ENCODE data around the gene PHACTR3.

Gene PHACTR3

GRCh38 chr20:59778615-59779200 is 174.4 kb downstream of the PHACTR3 start:
- DNase-seq (ENCODE audit: low spot score), result no peak

DNA sequence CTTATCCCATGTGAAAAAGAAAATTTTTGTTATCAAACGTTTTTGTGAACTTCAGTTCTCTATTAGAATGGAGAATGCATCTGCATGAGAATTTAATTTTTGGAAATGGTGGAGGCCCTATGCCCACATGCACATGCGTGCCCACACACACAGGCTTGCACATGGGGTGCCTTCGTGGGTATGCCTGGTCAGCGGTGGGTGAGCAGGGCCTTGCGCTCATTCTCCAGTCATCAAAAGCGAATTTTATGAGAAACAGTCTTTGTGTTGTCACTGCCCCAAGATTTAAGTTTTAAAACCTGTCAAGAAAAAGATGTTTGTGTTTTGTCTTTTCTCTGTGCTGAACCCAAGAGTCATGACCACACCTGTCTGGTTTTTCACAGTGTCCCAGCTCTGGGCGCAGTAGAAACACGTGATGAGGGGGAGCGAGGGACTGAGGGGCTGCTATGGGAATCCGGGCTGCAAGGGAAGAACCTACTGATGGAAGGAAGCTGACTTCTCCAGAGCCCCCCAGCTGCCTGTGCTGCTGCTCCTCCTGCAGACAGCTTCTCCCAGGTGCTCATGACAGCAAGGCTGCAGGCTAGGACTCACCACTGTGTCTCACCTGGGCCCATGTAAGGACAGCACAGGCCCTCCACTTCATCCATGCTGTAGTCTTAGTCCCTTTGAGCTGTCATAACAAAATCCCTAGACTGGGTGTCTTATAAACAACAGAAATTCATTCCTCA is 175.5 kb downstream of the PHACTR3 start:
- DNase-seq (ENCODE audit: low spot score), result no peak

- DNase-seq (ENCODE audit: low spot score), result no peak
These were observed 176.3 kb downstream of the PHACTR3 start for GRCh38 chr20:59780494-59781185.

DNA sequence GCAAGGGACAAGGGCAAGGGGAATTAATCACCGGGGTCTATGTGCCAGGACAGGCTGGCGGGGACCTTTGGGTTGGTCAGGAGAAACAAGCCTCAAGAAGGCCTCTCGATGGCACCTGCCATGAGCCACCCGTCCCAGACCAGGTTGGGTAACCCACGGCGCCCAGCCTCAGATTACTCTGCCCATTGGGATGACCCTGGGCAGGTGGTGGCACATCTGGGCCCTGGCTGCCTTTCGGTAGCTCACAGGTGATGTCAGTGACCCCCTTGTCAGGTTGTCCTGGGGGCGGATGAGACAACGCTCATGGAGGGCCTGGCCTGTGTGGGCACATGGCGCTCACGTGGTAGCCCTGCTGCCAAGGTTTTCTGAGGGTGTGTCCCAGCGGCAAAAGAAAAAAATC is 176.9 kb downstream of the PHACTR3 start:
- DNase-seq (ENCODE audit: low spot score), result no peak

- DNase-seq (ENCODE audit: low spot score), result peak; percentile 50
These were observed 178.8 kb downstream of the PHACTR3 start for GRCh38 chr20:59782986-59783640.

GRCh38 chr20:59783641-59784010 is 179.3 kb downstream of the PHACTR3 start:
- DNase-seq (ENCODE audit: low spot score), result no peak

GRCh38 chr20:59784365-59784764 is 180.0 kb downstream of the PHACTR3 start:
- DNase-seq (ENCODE audit: low spot score), result no peak

DNA sequence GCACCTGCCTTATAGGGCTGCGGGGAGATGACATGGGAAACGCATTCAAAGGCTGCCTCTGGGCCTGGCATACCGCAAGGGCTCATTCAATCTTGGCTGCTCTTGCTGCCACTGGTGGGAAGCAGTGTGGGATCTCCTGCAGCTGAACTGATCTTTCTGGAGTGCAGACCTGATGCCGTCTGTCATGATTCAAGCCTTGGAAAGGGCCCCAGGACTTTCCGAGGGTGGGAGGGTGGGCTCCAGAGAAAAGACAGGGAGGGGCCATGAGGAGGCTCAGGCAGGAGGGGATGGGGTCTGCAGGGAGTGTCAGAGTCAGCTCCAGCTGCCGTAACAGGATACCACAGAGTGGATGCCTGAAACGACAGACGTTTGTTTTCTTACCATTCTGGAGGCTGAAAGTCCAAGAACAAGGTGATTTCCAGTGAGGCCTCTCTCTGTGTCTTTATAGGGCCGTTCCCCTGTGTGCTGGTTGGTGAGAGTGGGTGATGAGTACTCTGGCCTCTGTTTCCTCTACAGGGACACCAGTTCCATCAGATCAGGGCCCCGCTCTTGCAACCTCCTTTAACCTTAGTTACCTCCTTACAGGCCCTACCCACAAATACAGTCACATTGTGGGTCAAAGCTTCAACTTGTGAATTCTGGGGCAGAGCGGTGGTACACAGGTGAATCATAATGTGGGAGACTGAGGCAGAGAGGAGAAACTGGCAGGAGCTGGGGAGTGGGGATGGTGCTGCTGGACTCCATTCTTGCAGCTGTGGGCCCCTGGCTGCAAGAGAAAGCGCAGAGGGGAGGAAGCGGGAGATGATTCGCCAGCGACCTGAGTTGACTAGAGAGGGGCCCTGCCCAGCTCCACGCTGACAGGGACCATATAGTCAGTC is 180.7 kb downstream of the PHACTR3 start:
- no peak for DNase-seq (ENCODE audit: low spot score)

GRCh38 chr20:59785669-59785959 is 181.3 kb downstream of the PHACTR3 start:
- DNase-seq (ENCODE audit: low spot score), result no peak

- no peak for DNase-seq (ENCODE audit: low spot score)
These were observed 181.9 kb downstream of the PHACTR3 start for GRCh38 chr20:59785986-59786795.

DNA sequence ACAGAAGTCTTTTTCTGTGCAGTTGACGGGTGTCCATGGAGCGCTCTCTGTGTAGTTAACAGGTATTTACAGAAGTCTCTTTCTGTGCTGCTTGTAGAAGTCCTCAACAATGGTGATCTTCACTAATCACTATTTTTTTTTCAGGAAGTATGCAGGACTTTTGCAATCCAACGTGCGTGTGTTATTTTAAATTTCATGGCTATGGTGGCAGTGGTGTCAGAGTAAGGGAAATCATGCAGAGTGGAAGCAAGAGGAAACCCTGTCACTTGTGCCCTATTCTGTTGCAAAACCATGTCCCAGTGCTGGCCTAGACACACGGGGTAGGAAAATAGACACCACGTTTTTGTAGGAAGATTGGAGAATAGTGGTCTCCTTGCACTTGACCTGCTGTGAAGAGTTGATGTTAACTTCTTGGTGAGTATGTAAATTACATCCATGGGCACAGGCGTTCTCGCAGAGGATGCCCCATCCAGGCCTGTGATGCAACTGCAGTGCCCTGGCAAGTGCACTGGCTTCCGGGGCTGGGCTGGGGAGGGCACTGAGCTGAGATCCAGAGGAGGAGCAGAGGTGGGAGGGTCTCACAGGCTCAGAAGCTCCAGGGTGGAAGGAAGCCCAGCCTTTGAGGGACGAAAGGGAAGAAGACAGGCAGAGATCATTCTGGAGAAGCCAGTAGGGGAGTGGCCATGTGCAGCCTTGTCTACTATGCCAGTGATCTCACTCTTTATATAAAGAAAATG is 182.6 kb downstream of the PHACTR3 start:
- no peak for DNase-seq (ENCODE audit: low spot score)

DNA sequence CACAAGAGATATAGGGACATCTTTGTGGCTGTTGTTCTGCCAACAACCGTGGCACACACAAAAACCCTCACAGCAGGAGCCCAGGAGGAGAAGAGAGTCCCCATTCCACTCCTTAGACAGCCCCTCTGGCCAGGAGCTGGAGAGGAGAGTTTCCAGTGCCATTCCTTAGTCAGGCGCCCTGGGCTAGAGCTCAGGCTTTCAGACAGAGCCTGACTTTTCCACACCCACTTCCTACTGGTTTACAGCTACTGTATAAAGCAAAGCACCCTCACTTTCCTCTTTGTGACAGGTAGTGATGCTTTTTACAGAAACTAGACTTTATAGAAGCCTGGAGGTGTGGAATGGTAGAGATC is 183.2 kb downstream of the PHACTR3 start:
- DNase-seq (ENCODE audit: low spot score), result no peak

- DNase-seq (ENCODE audit: low spot score), result no peak
These were observed 183.9 kb downstream of the PHACTR3 start for GRCh38 chr20:59788196-59788735.

DNA sequence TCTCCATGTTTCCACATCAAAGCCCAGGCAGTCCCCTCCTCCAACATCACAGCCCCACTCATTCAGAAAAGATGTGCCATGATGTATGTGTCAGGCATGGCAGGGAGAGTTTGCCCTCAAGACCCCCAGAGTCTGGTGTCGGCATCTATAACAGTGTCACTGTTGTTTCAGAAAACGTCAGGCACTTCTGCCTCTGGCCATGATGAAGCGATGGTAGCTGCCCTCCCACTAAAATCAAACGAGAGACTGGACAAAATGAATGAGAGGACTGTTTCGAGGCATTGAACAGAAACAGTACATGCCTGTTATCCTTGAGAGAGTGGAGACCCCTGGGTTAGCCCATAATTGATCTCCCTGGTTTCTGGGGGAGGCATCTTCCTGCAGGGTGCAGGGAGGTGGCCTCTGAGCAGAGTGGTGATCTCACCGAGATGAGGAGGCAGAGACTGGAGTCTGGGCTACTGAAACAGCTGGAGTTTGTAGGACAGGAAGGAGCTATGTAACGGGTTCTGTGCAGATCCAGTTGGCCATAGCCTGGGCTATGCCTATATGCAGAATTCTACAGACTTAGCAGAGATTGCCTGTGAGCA is 184.6 kb downstream of the PHACTR3 start:
- no peak for DNase-seq (ENCODE audit: low spot score)

DNA sequence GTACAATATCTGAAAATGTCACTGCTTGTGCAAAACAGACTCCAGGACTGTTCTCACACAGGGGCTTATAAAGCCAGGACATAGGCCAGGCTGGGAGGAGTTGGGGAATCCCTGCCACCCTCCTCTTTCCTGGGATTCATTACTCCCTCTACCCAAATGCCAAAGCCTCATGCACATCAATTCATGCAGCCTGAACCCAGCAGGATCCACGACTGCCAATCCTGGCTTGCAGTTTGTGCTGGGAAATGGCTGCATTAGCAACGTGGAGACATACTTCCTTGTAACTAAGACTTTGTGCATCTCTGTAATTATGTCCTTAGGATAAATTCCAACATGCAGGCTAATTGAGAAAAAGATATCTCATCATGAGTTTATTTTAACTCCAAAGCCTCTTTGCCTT is 185.3 kb downstream of the PHACTR3 start:
- DNase-seq (ENCODE audit: low spot score), result no peak

DNA sequence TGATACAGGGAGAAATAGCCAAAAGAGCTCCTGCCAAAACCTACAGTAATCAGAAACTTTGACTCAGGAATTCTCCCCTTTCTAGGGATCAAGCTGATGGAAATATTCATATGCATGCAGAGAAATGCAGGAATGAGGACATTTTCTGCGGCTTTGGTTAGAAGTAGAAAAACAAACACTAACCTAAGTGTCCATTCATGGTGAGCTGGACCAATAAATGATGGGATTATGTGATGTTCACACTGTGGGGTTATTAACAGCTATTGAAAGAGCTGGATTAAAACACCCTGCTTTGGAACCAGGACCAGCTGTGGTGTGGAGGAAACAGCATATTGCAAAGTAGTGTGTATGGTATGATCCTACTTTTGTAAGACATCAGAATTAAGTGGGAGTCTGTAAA is 186.0 kb downstream of the PHACTR3 start:
- DNase-seq (ENCODE audit: low spot score), result no peak

GRCh38 chr20:59792300-59792699 is 188.0 kb downstream of the PHACTR3 start:
- no peak for DNase-seq (ENCODE audit: low spot score)

- peak; percentile 13 for DNase-seq (ENCODE audit: low spot score)
These were observed 190.2 kb downstream of the PHACTR3 start for GRCh38 chr20:59794555-59794954.

DNA sequence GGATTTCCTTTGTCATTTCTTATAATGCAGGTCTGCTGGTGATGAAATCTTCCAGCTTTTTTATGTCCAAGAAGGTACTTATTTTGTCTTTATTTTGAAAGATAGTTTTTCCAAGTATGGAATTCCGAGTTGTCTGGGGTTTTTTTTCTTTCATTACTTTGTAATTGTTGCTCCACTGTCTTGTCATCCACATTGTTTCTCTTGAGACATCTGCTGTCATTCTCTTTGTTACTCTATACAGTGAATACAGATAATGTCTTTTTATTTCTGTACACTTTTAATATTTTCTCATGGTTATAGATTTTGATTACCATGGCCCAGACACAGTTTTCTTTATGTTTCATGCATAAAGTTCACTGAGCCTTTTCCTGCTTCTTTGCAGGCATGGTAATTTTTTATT is 196.0 kb downstream of the PHACTR3 start:
- DNase-seq (ENCODE audit: low spot score), result no peak

DNA sequence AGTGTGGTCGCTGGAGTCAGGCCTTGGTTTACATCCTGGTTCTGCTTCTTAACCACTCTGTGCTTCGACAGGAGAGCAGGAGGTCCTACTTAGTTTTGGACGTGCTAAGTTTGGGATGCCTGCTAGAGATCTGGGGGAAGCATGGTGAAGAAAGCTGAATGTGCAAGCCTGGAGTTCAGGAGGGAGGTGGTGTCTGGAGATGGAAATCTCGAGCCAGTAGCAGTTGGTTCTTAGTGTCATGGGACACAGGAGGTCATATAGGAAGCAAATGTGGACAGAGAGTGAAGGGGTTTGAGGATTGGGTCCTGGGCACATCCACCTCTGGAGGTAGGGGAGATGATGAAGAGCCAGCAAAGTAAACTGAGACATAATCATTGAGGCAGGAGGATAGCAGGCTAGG is 197.7 kb downstream of the PHACTR3 start:
- DNase-seq (ENCODE audit: low spot score), result no peak

Data from kidney tubule cell (primary cell).